OCI-LY7 (cell line): ENCODE results near the gene ADAM12. TPM values are rescaled to one million over a fixed set of nuclear protein-coding genes. Genes with fewer than 3 reads are reported as not detected.

Experiments used
- BruUV-seq: library from RNA; stranded (reverse); fragments of 400-500 nt; replicated peaks from 2 replicates; lab custom pipeline; 2021; lab: Mats Ljungman, UMichigan
- CTCF ChIA-PET: fragments of 300-600 bp; sonication (Branson Sonifier 250); formaldehyde crosslinking; loops from one replicate; lab custom pipeline; 2022; ENCODE audit warnings: antibody characterized with exemption; ENCODE audit not compliant: unreplicated experiment; lab: Charles Lee
- POLR2A ChIA-PET: fragments of 300-600 bp; sonication (Branson Sonifier 250); formaldehyde crosslinking; loops from one replicate; lab custom pipeline; 2022; ENCODE audit warnings: antibody characterized with exemption; lab: Charles Lee
- DNase-seq: peaks from one replicate; pipeline ENCODE4 v3.0.0-alpha.2; 2015; ENCODE audit warnings: low spot score
- H2AFZ ChIP-seq: fragments of 200-600 bp; sonication (generic), shearing (Covaris generic); 2 replicates; pipeline ENCODE4 v1.6.1; 2014; ENCODE audit warnings: mild to moderate bottlenecking, antibody characterized with exemption, low read length, moderate library complexity
- H3K27ac ChIP-seq: fragments of 200-600 bp; sonication (generic); 2 replicates; pipeline ENCODE4 v1.5.1; 2014; ENCODE audit warnings: mixed run types, low read depth, mild to moderate bottlenecking, moderate library complexity, low read length, inconsistent platforms; ENCODE audit not compliant: poor library complexity, severe bottlenecking
- H3K36me3 ChIP-seq: fragments of 200-600 bp; sonication (generic); 2 replicates; pipeline ENCODE4 v1.6.1; 2014; ENCODE audit warnings: mild to moderate bottlenecking, antibody characterized with exemption, low read length, moderate library complexity, mixed read lengths; ENCODE audit not compliant: insufficient read depth
- H3K4me1 ChIP-seq: fragments of 200-600 bp; sonication (generic); 2 replicates; pipeline ENCODE4 v1.5.1; 2014; ENCODE audit warnings: mild to moderate bottlenecking, low read length; ENCODE audit not compliant: insufficient read depth, poor library complexity, severe bottlenecking
- H3K4me2 ChIP-seq: fragments of 200-600 bp; sonication (generic); 2 replicates; pipeline ENCODE4 v1.6.1; 2014; ENCODE audit warnings: mild to moderate bottlenecking, low read length
- H3K4me3 ChIP-seq: fragments of 200-600 bp; sonication (generic); 2 replicates; pipeline ENCODE4 v1.5.1; 2014; ENCODE audit warnings: mild to moderate bottlenecking, low read depth, low read length; ENCODE audit not compliant: poor library complexity, severe bottlenecking
- H3K79me2 ChIP-seq: fragments of 200-600 bp; sonication (generic); 2 replicates; pipeline ENCODE4 v1.6.1; 2016; ENCODE audit warnings: low read depth, mild to moderate bottlenecking, low read length, moderate library complexity, mixed read lengths; ENCODE audit not compliant: insufficient read depth
- H3K9me2 ChIP-seq: fragments of 200-600 bp; sonication (generic); 2 replicates; pipeline ENCODE4 v1.6.1; 2016; ENCODE audit warnings: mild to moderate bottlenecking, low read length, mixed read lengths; ENCODE audit not compliant: insufficient read depth
- H3K9me3 ChIP-seq: fragments of 200-600 bp; sonication (generic); 2 replicates; pipeline ENCODE4 v1.6.1; 2014; ENCODE audit warnings: mild to moderate bottlenecking, mixed run types, low read length, mixed read lengths
- H4K20me1 ChIP-seq: fragments of 200-600 bp; sonication (generic); 2 replicates; pipeline ENCODE4 v1.6.1; 2014; ENCODE audit warnings: mild to moderate bottlenecking, antibody characterized with exemption, low read length, moderate library complexity, mixed read lengths; ENCODE audit not compliant: insufficient read depth
- CTCF ChIP-seq: fragments of 200-600 bp; sonication (generic); conservative IDR thresholded peaks from 2 replicates; pipeline ENCODE4 v1.5.1; 2014; ENCODE audit warnings: mild to moderate bottlenecking, antibody characterized with exemption, low read length, moderate library complexity, mixed read lengths
- EZH2phosphoT487 ChIP-seq: fragments of 200-600 bp; sonication (generic); IDR thresholded peaks from 2 replicates; pipeline ENCODE4 v1.6.1; 2018; ENCODE audit warnings: low read depth, borderline replicate concordance, mild to moderate bottlenecking, mixed run types, antibody characterized with exemption, low read length, moderate library complexity, mixed read lengths
- intact Hi-C: fragments of 100-400 bp; cut with micrococcal nuclease; formaldehyde crosslinking; loops from one replicate; pipeline ENCODE4 v1.10.0; 2022; ENCODE audit not compliant: unreplicated experiment
- total RNA-seq, 2 experiments: library from RNA; depleted of rRNA in 1 of 2; stranded (reverse); fragments of >200 nt in 1 of 2; shearing (Covaris generic) in 1 of 2; gene quantifications; 2 replicates each; pipeline ENCODE4 v1.2.3, GENCODE V29; 2014 to 2022

The ADAM12 gene
- total RNA-seq, 2 experiments from 2014 or later: 0.06 TPM; not detected in 1

- Histone ChIP-seq H3K9me3 (no peaks in the 10 kb centered on the region), H3K36me3 (no peaks in the 10 kb centered on the region), H3K79me2 (no peaks in the 10 kb centered on the region), H3K9me2 (no peaks in the 10 kb centered on the region), H4K20me1 (no peaks in the 10 kb centered on the region), H3K27ac (no peak overlapping the region), H3K4me2 (no peak overlapping the region), H2AFZ (no peak overlapping the region), H3K4me3 (no peak overlapping the region), H3K4me1 (no peaks in the 10 kb centered on the region)
- CTCF ChIA-PET: no interaction called here
- no TSS peak for BruUV-seq
- intact Hi-C loops: no loop called here
- no peak for DNase-seq
- POLR2A ChIA-PET: no interaction called here
- TF ChIP-seq EZH2phosphoT487 (no peak), CTCF (no peak)
Observed at GRCh38 chr10:126185676-126186447, 202.4 kb downstream of the ADAM12 start.

- no peak overlapping the region for H2AFZ ChIP-seq
- no peaks in the 10 kb centered on the region for H3K9me3 ChIP-seq
- H3K4me1 ChIP-seq: no peaks in the 10 kb centered on the region
- H3K4me3 ChIP-seq: no peak overlapping the region
- TF ChIP-seq EZH2phosphoT487 (no peak), CTCF (no peak)
- intact Hi-C loops: no loop called here
- ChIA-PET CTCF (no interaction called here), POLR2A (no interaction called here)
- no peak for DNase-seq
- no TSS peak for BruUV-seq
- no peak overlapping the region for H3K27ac ChIP-seq
- H3K79me2 ChIP-seq: no peaks in the 10 kb centered on the region
- H3K9me2 ChIP-seq: no peaks in the 10 kb centered on the region
- H4K20me1 ChIP-seq: no peaks in the 10 kb centered on the region
- no peak overlapping the region for H3K4me2 ChIP-seq
- no peaks in the 10 kb centered on the region for H3K36me3 ChIP-seq
Observed at GRCh38 chr10:126181626-126182025, 206.7 kb downstream of the ADAM12 start.

- TF ChIP-seq EZH2phosphoT487 (no peak), CTCF (no peak)
- Histone ChIP-seq H3K4me1 (no peaks in the 10 kb centered on the region), H3K4me2 (no peak overlapping the region), H3K4me3 (no peak overlapping the region), H3K36me3 (no peaks in the 10 kb centered on the region), H2AFZ (no peak overlapping the region), H4K20me1 (no peaks in the 10 kb centered on the region), H3K27ac (no peak overlapping the region), H3K79me2 (no peaks in the 10 kb centered on the region), H3K9me3 (no peaks in the 10 kb centered on the region), H3K9me2 (no peaks in the 10 kb centered on the region)
- ChIA-PET POLR2A (no interaction called here), CTCF (no interaction called here)
- DNase-seq: no peak
- no TSS peak for BruUV-seq
- intact Hi-C loops: no loop called here
Observed at GRCh38 chr10:126179637-126180036, 208.6 kb downstream of the ADAM12 start.
